Measurements from ENCODE around the gene CPXM2.

The CPXM2 gene

GRCh38 chr10:123870260-123870659 lies 21.3 kb downstream of the CPXM2 start:
- DNase-seq: no peak
- POLR2A ChIA-PET: no interaction called here
- WGBS (ENCODE audit: insufficient coverage): 80% methylated on average over 5 of the region's 8 CpGs
- CTCF ChIA-PET: no interaction called here
- Histone ChIP-seq H3K9me3 (ENCODE audit: control extremely low read depth in 1 of 5, control insufficient read depth in 4 of 5, insufficient read depth in 2 of 5, low read depth in 1 of 5, low read length in 4 of 5) (no peaks in the 10 kb centered on the region), H3K27ac (ENCODE audit: insufficient read depth in 1 of 2, low read depth in 1 of 2, low read length in 2 of 2, poor library complexity in 1 of 2, severe bottlenecking in 2 of 2) (no peak overlapping the region), H3K27me3 (replicated peaks in 2 of 5; ENCODE audit: control insufficient read depth in 4 of 5, insufficient read depth in 5 of 5, low read length in 4 of 5) (peaks cover 0 to 16% (median 4%) of the 10 kb centered on the region in 5 experiments), H3K36me3 (ENCODE audit: control insufficient read depth in 4 of 4, insufficient read depth in 4 of 4, low read length in 3 of 4) (no peaks in the 10 kb centered on the region), H3K4me3 (ENCODE audit: control insufficient read depth in 1 of 7, extremely low read depth in 1 of 7, insufficient read depth in 4 of 7, low read depth in 2 of 7, low read length in 6 of 7) (no peak overlapping the region), H3K4me1 (ENCODE audit: control extremely low read depth in 1 of 4, control insufficient read depth in 4 of 4, insufficient read depth in 4 of 4, low read length in 3 of 4) (no peaks in the 10 kb centered on the region)

DNA sequence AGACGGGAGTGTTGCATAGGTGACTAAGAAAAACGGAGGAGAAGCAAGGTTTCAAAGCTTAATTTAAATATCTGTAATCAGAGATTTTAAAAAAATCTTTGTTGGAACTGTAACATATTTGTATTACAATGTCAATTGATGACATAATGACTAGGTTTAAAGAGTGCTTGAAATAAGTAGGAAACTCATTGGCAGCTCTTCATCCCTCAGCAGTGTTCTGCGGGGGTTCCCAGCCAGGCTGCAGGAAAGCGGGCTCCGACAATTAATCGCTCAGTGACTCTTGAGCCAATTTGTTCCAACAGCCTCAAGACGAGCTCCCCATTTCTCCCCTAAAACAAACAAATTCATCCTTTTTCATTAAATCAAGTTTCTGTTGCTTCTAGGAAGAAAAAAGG lies 22.6 kb downstream of the CPXM2 start:
- no peaks in the 10 kb centered on the region for H3K9me3 ChIP-seq (ENCODE audit: control extremely low read depth in 1 of 5, control insufficient read depth in 4 of 5, insufficient read depth in 2 of 5, low read depth in 1 of 5, low read length in 4 of 5)
- POLR2A ChIA-PET: no interaction called here
- WGBS (ENCODE audit: insufficient coverage): 90% methylated on average over 4 of the region's 7 CpGs
- H3K4me3 ChIP-seq (ENCODE audit: control insufficient read depth in 1 of 7, extremely low read depth in 1 of 7, insufficient read depth in 4 of 7, low read depth in 2 of 7, low read length in 6 of 7): no peak overlapping the region
- no peak overlapping the region for H3K27ac ChIP-seq (ENCODE audit: insufficient read depth in 1 of 2, low read depth in 1 of 2, low read length in 2 of 2, poor library complexity in 1 of 2, severe bottlenecking in 2 of 2)
- no peak for DNase-seq
- CTCF ChIA-PET: no interaction called here
- H3K36me3 ChIP-seq (ENCODE audit: control insufficient read depth in 4 of 4, insufficient read depth in 4 of 4, low read length in 3 of 4): no peaks in the 10 kb centered on the region
- peaks cover 0 to 17% (median 4%) of the 10 kb centered on the region in 5 experiments for H3K27me3 ChIP-seq (replicated peaks in 2 of 5; ENCODE audit: control insufficient read depth in 4 of 5, insufficient read depth in 5 of 5, low read length in 4 of 5)
- H3K4me1 ChIP-seq (ENCODE audit: control extremely low read depth in 1 of 4, control insufficient read depth in 4 of 4, insufficient read depth in 4 of 4, low read length in 3 of 4): no peaks in the 10 kb centered on the region

GRCh38 chr10:123868038-123869019 lies 23.3 kb downstream of the CPXM2 start:
- WGBS (ENCODE audit: insufficient coverage): 93% methylated on average over 14 of the region's 15 CpGs
- Histone ChIP-seq H3K4me1 (ENCODE audit: control extremely low read depth in 1 of 4, control insufficient read depth in 4 of 4, insufficient read depth in 4 of 4, low read length in 3 of 4) (no peaks in the 10 kb centered on the region), H3K27me3 (replicated peaks in 2 of 5; ENCODE audit: control insufficient read depth in 4 of 5, insufficient read depth in 5 of 5, low read length in 4 of 5) (peaks cover 0 to 20% (median 4%) of the 10 kb centered on the region in 5 experiments), H3K4me3 (ENCODE audit: control insufficient read depth in 1 of 7, extremely low read depth in 1 of 7, insufficient read depth in 4 of 7, low read depth in 2 of 7, low read length in 6 of 7) (no peak overlapping the region), H3K27ac (ENCODE audit: insufficient read depth in 1 of 2, low read depth in 1 of 2, low read length in 2 of 2, poor library complexity in 1 of 2, severe bottlenecking in 2 of 2) (no peak overlapping the region), H3K36me3 (ENCODE audit: control insufficient read depth in 4 of 4, insufficient read depth in 4 of 4, low read length in 3 of 4) (no peaks in the 10 kb centered on the region), H3K9me3 (ENCODE audit: control extremely low read depth in 1 of 5, control insufficient read depth in 4 of 5, insufficient read depth in 2 of 5, low read depth in 1 of 5, low read length in 4 of 5) (no peaks in the 10 kb centered on the region)
- CTCF ChIA-PET: no interaction called here
- no peak for DNase-seq
- POLR2A ChIA-PET: no interaction called here

- Histone ChIP-seq H3K36me3 (ENCODE audit: control insufficient read depth in 4 of 4, insufficient read depth in 4 of 4, low read length in 3 of 4) (no peaks in the 10 kb centered on the region), H3K27me3 (replicated peaks in 2 of 5; ENCODE audit: control insufficient read depth in 4 of 5, insufficient read depth in 5 of 5, low read length in 4 of 5) (peaks cover 0 to 20% (median 3%) of the 10 kb centered on the region in 5 experiments), H3K9me3 (ENCODE audit: control extremely low read depth in 1 of 5, control insufficient read depth in 4 of 5, insufficient read depth in 2 of 5, low read depth in 1 of 5, low read length in 4 of 5) (no peaks in the 10 kb centered on the region), H3K27ac (ENCODE audit: insufficient read depth in 1 of 2, low read depth in 1 of 2, low read length in 2 of 2, poor library complexity in 1 of 2, severe bottlenecking in 2 of 2) (no peak overlapping the region), H3K4me3 (ENCODE audit: control insufficient read depth in 1 of 7, extremely low read depth in 1 of 7, insufficient read depth in 4 of 7, low read depth in 2 of 7, low read length in 6 of 7) (no peak overlapping the region), H3K4me1 (ENCODE audit: control extremely low read depth in 1 of 4, control insufficient read depth in 4 of 4, insufficient read depth in 4 of 4, low read length in 3 of 4) (no peaks in the 10 kb centered on the region)
- ChIA-PET POLR2A (no interaction called here), CTCF (no interaction called here)
- DNase-seq: no peak
- 74% methylated on average over 5 of the region's 6 CpGs for whole genome bisulfite sequencing (ENCODE audit: insufficient coverage)
These were observed 25.7 kb downstream of the CPXM2 start for GRCh38 chr10:123865880-123866279.

DNA sequence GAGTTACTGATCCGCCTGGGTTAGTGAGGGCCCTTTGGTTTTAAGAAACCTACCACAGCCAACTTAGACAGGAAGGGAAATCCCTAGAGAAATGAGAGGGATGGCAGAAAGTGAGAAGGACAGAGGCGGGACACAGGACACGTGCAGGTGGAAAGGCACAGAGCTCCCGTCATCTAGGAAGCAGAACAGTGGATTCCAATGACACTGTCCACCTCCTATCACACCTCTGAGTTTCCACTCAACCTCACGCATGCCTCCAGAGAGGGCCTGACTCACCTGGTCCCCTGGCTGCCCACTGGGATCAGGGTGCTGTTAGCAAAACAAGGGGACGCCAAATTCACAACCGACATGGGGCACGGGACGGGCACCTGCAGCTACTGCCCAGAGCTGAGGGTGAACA lies 26.3 kb downstream of the CPXM2 start:
- CTCF ChIA-PET: no interaction called here
- H3K27me3 ChIP-seq (replicated peaks in 2 of 5; ENCODE audit: control insufficient read depth in 4 of 5, insufficient read depth in 5 of 5, low read length in 4 of 5): peaks cover 0 to 20% (median 3%) of the 10 kb centered on the region in 5 experiments

GRCh38 chr10:123864923-123865322 lies 26.7 kb downstream of the CPXM2 start:
- H3K4me3 ChIP-seq (ENCODE audit: control insufficient read depth in 1 of 7, extremely low read depth in 1 of 7, insufficient read depth in 4 of 7, low read depth in 2 of 7, low read length in 6 of 7): no peak overlapping the region
- WGBS (ENCODE audit: insufficient coverage): 92% methylated on average over 4 of the region's 9 CpGs
- no peaks in the 10 kb centered on the region for H3K4me1 ChIP-seq (ENCODE audit: control extremely low read depth in 1 of 4, control insufficient read depth in 4 of 4, insufficient read depth in 4 of 4, low read length in 3 of 4)
- H3K27ac ChIP-seq (ENCODE audit: insufficient read depth in 1 of 2, low read depth in 1 of 2, low read length in 2 of 2, poor library complexity in 1 of 2, severe bottlenecking in 2 of 2): no peak overlapping the region
- no peak for DNase-seq
- ChIA-PET POLR2A (no interaction called here), CTCF (no interaction called here)
- H3K9me3 ChIP-seq (ENCODE audit: control extremely low read depth in 1 of 5, control insufficient read depth in 4 of 5, insufficient read depth in 2 of 5, low read depth in 1 of 5, low read length in 4 of 5): no peaks in the 10 kb centered on the region
- peaks cover 0 to 20% (median 3%) of the 10 kb centered on the region in 5 experiments for H3K27me3 ChIP-seq (replicated peaks in 2 of 5; ENCODE audit: control insufficient read depth in 4 of 5, insufficient read depth in 5 of 5, low read length in 4 of 5)
- H3K36me3 ChIP-seq (ENCODE audit: control insufficient read depth in 4 of 4, insufficient read depth in 4 of 4, low read length in 3 of 4): no peaks in the 10 kb centered on the region

More for the DNA sequence above, 26.3 kb downstream of the CPXM2 start:
- POLR2A ChIA-PET: no interaction called here
- DNase-seq: no peak
- Histone ChIP-seq H3K36me3 (ENCODE audit: control insufficient read depth in 4 of 4, insufficient read depth in 4 of 4, low read length in 3 of 4) (no peaks in the 10 kb centered on the region), H3K27ac (ENCODE audit: insufficient read depth in 1 of 2, low read depth in 1 of 2, low read length in 2 of 2, poor library complexity in 1 of 2, severe bottlenecking in 2 of 2) (no peak overlapping the region), H3K4me1 (ENCODE audit: control extremely low read depth in 1 of 4, control insufficient read depth in 4 of 4, insufficient read depth in 4 of 4, low read length in 3 of 4) (no peaks in the 10 kb centered on the region), H3K9me3 (ENCODE audit: control extremely low read depth in 1 of 5, control insufficient read depth in 4 of 5, insufficient read depth in 2 of 5, low read depth in 1 of 5, low read length in 4 of 5) (no peaks in the 10 kb centered on the region), H3K4me3 (ENCODE audit: control insufficient read depth in 1 of 7, extremely low read depth in 1 of 7, insufficient read depth in 4 of 7, low read depth in 2 of 7, low read length in 6 of 7) (no peak overlapping the region)
- 92% methylated on average over 8 of the region's 9 CpGs for WGBS (ENCODE audit: insufficient coverage)

GRCh38 chr10:123863721-123864482 lies 27.7 kb downstream of the CPXM2 start:
- 82% methylated on average over 12 of the region's 12 CpGs for WGBS (ENCODE audit: insufficient coverage)

More at GRCh38 chr10:123863721-123864482, 27.7 kb downstream of the CPXM2 start:
- Histone ChIP-seq H3K4me1 (ENCODE audit: control extremely low read depth in 1 of 4, control insufficient read depth in 4 of 4, insufficient read depth in 4 of 4, low read length in 3 of 4) (no peaks in the 10 kb centered on the region), H3K4me3 (ENCODE audit: control insufficient read depth in 1 of 7, extremely low read depth in 1 of 7, insufficient read depth in 4 of 7, low read depth in 2 of 7, low read length in 6 of 7) (no peak overlapping the region), H3K36me3 (ENCODE audit: control insufficient read depth in 4 of 4, insufficient read depth in 4 of 4, low read length in 3 of 4) (no peaks in the 10 kb centered on the region), H3K9me3 (ENCODE audit: control extremely low read depth in 1 of 5, control insufficient read depth in 4 of 5, insufficient read depth in 2 of 5, low read depth in 1 of 5, low read length in 4 of 5) (no peaks in the 10 kb centered on the region), H3K27me3 (replicated peaks in 2 of 5; ENCODE audit: control insufficient read depth in 4 of 5, insufficient read depth in 5 of 5, low read length in 4 of 5) (peaks cover 0 to 16% (median 3%) of the 10 kb centered on the region in 5 experiments), H3K27ac (ENCODE audit: insufficient read depth in 1 of 2, low read depth in 1 of 2, low read length in 2 of 2, poor library complexity in 1 of 2, severe bottlenecking in 2 of 2) (no peak overlapping the region)
- ChIA-PET CTCF (no interaction called here), POLR2A (no interaction called here)
- DNase-seq: no peak

All from common myeloid progenitor, CD34-positive (primary cell).